HEK293T (cell line): ENCODE results near the gene G3BP1.

Experiments
- CTCF ChIA-PET: fragments of 350-600 bp; formaldehyde crosslinking; extraction: SDS; loops from one replicate; lab custom pipeline; 2021; ENCODE audit warnings: antibody characterized with exemption, inconsistent platforms; lab: Yijun Ruan, JAX
- POLR2A ChIA-PET: fragments of 350-600 bp; formaldehyde crosslinking; extraction: SDS; loops from one replicate; lab custom pipeline; 2020; ENCODE audit warnings: antibody characterized with exemption, inconsistent platforms; lab: Yijun Ruan, JAX
- DNase-seq: peaks from one replicate; pipeline ENCODE4 v3.0.0; 2012; ENCODE audit warnings: mixed read lengths; ENCODE audit errors: extremely low spot score
- ARNT ChIP-seq: fragments of 450-650 bp; IDR thresholded peaks from 2 replicates; pipeline ENCODE4 v1.6.1; 2017; ENCODE audit warnings: mild to moderate bottlenecking
- BHLHE40 ChIP-seq: fragments of 450-650 bp; IDR thresholded peaks from 2 replicates; pipeline ENCODE4 v1.6.1; 2016; ENCODE audit warnings: mild to moderate bottlenecking, moderate library complexity, borderline replicate concordance
- CTBP1 ChIP-seq: fragments of 450-650 bp; IDR thresholded peaks from 2 replicates; pipeline ENCODE4 v1.6.1; 2016; ENCODE audit warnings: borderline replicate concordance
- ELF4 ChIP-seq: fragments of 450-650 bp; IDR thresholded peaks from 2 replicates; pipeline ENCODE4 v1.6.1; 2017; ENCODE audit warnings: antibody characterized with exemption
- FOXA1 ChIP-seq: fragments of 450-650 bp; IDR thresholded peaks from 2 replicates; pipeline ENCODE4 v1.6.1; 2016; ENCODE audit warnings: mild to moderate bottlenecking
- FOXK2 ChIP-seq: fragments of 450-650 bp; IDR thresholded peaks from 2 replicates; pipeline ENCODE4 v1.6.1; 2016; ENCODE audit warnings: mild to moderate bottlenecking
- FOXM1 ChIP-seq: fragments of 450-650 bp; IDR thresholded peaks from 2 replicates; pipeline ENCODE4 v1.6.1; 2017; ENCODE audit warnings: mild to moderate bottlenecking, borderline replicate concordance
- HDGF ChIP-seq: fragments of 450-650 bp; IDR thresholded peaks from 2 replicates; pipeline ENCODE4 v1.6.1; 2017; ENCODE audit warnings: antibody characterized with exemption, borderline replicate concordance
- L3MBTL2 ChIP-seq: fragments of 450-650 bp; conservative IDR thresholded peaks from 2 replicates; pipeline ENCODE4 v1.6.1; 2016; ENCODE audit warnings: mild to moderate bottlenecking
- LEF1 ChIP-seq: fragments of 450-650 bp; IDR thresholded peaks from 2 replicates; pipeline ENCODE4 v1.6.1; 2017; ENCODE audit warnings: mild to moderate bottlenecking, borderline replicate concordance
- NFRKB ChIP-seq: fragments of 450-650 bp; IDR thresholded peaks from 2 replicates; pipeline ENCODE4 v1.6.1; 2016; ENCODE audit warnings: mild to moderate bottlenecking, moderate library complexity
- SP1 ChIP-seq: fragments of 450-650 bp; IDR thresholded peaks from 2 replicates; pipeline ENCODE4 v1.6.1; 2017
- SUZ12 ChIP-seq: fragments of 450-650 bp; IDR thresholded peaks from 2 replicates; pipeline ENCODE4 v1.6.1; 2016; ENCODE audit warnings: mild to moderate bottlenecking
- TARDBP ChIP-seq: fragments of 450-650 bp; IDR thresholded peaks from 2 replicates; pipeline ENCODE4 v1.6.1; 2016
- ZNF384 ChIP-seq: fragments of 450-650 bp; IDR thresholded peaks from 2 replicates; pipeline ENCODE4 v1.6.1; 2016
- TF ChIP-seq, protein P1 (sequence below): fragments of 450-650 bp; IDR thresholded peaks from 2 replicates; pipeline ENCODE4 v1.6.1; 2016

The G3BP1 gene

DNA sequence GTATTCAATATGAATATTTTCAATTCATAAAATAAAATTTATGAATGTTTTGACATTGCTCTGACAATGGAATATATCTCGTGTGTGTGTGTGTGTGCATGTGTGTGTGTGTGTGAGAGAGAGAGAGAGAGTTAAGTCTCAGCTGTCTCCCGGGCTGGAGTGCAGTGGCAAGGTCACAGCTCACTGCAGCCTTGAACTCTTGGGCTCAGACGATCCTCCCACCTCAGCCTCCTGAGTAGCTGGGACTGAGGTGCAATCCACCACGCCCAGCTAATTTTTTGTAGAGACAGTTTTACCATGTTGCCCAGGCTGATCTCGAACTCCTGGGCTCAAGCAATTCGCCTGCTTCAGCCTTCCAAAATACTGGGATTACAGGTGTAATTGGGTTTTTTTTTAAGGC lies 16.1 kb downstream of the G3BP1 start:
- ChIA-PET CTCF (interaction anchor here (0.6 kb wide), 1 partner anchor 14 kb away, joined by 4 read pairs; no protein-coding TSS in a partner anchor), POLR2A (interaction anchor here (1.1 kb wide), 1 partner anchor 17 kb away, joined by 8 read pairs; the partner anchor contains the start of gene G3BP1)
- TF ChIP-seq FOXM1 (no peak), LEF1 (no peak), ARNT (no peak)
- DNase-seq, result no peak

DNA sequence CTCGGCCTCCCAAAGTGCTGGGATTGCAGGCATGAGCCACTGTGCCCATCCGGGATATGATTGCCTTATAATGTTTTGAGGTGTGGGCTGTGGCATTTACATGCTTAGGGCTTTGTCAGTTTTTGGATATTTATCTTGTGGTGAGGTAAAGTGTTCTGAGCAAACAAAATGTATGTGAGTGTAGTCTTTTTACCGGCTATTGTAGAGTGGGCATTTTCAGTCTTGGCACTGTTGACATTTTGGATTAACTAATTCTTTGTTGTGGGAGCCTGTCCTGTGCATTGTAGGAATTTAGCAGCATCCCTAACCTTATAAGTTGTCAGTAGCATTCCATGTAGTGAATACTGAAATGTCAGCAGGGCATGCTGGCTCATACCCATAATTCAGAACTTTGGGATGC lies 21.6 kb downstream of the G3BP1 start:
- no peak for DNase-seq
- POLR2A ChIA-PET, result no interaction called here
- TF ChIP-seq L3MBTL2, result no peak
- no peak for TF ChIP-seq FOXA1
- no peak for TF ChIP-seq CTBP1
- TF ChIP-seq NFRKB, result no peak
- TF ChIP-seq TARDBP, result no peak
- TF ChIP-seq BHLHE40, result no peak
- no peak for TF ChIP-seq ELF4
- TF ChIP-seq HDGF, result no peak
- no peak for TF ChIP-seq FOXM1
- no peak for TF ChIP-seq SP1
- no peak for TF ChIP-seq ARNT
- CTCF ChIA-PET, result no interaction called here

DNA sequence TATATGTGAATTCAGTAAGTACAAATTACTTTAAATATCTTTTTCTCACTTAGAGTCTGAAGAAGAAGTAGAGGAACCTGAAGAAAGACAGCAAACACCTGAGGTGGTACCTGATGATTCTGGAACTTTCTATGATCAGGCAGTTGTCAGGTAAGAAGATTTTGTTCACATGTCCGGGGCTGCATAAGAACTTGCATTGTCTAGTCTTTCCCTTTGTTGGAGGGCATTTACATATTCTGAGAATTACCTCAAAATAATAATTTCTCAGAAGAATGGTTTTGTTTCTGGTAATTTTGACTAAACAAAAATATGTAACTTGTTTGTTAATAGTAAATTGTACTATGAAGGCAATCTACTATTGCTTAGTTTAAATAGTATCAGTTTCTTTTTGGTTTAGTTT lies 23.7 kb downstream of the G3BP1 start:
- CTCF ChIA-PET, result no interaction called here
- POLR2A ChIA-PET, result no interaction called here
- TF ChIP-seq BHLHE40, result no peak
- TF ChIP-seq NFRKB, result no peak
- TF ChIP-seq FOXM1, result no peak
- no peak for TF ChIP-seq L3MBTL2
- TF ChIP-seq HDGF, result no peak
- no peak for DNase-seq

GRCh38 chr5:151798674-151799073 lies 26.9 kb downstream of the G3BP1 start:
- TF ChIP-seq, protein P1, sequence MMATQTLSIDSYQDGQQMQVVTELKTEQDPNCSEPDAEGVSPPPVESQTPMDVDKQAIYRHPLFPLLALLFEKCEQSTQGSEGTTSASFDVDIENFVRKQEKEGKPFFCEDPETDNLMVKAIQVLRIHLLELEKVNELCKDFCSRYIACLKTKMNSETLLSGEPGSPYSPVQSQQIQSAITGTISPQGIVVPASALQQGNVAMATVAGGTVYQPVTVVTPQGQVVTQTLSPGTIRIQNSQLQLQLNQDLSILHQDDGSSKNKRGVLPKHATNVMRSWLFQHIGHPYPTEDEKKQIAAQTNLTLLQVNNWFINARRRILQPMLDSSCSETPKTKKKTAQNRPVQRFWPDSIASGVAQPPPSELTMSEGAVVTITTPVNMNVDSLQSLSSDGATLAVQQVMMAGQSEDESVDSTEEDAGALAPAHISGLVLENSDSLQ, result no peak
- TF ChIP-seq NFRKB (no peak), SUZ12 (no peak), LEF1 (no peak), ELF4 (no peak)
- POLR2A ChIA-PET, result interaction anchor here (1.0 to 1.7 kb wide), 2 partner anchors 8 to 27 kb away, joined by 5 to 10 read pairs; partner anchors contain the start of gene G3BP1
- no peak for DNase-seq
- CTCF ChIA-PET, result no interaction called here

GRCh38 chr5:151799407-151799806 lies 27.7 kb downstream of the G3BP1 start:
- TF ChIP-seq LEF1 (no peak), HDGF (no peak), L3MBTL2 (no peak), SP1 (no peak), TARDBP (no peak), ZNF384 (no peak), FOXK2 (no peak), NFRKB (no peak), CTBP1 (no peak), ARNT (no peak), SUZ12 (no peak), FOXA1 (no peak), BHLHE40 (no peak), ELF4 (no peak), FOXM1 (no peak)
- TF ChIP-seq, protein P1, result no peak
- ChIA-PET CTCF (no interaction called here), POLR2A (interaction anchor here (1.0 to 1.7 kb wide), 2 partner anchors 9 to 28 kb away, joined by 5 to 10 read pairs; partner anchors contain the start of gene G3BP1)
- no peak for DNase-seq

DNA sequence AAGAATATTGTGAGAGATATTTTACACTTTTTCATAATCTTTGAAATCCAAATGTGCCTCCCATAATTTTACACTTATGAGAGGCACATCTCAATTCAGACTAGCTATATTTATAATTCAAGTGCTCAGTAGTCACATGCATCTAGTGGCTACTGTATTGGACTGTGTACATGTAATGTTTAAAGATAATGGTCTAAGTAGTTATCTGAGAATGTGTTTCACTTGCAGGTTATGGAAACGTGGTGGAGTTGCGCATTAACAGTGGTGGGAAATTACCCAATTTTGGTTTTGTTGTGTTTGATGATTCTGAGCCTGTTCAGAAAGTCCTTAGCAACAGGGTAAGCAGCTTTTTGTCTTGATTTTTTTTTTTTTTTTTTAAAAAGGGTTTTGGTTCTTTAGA lies 28.8 kb downstream of the G3BP1 start:
- ChIA-PET CTCF (no interaction called here), POLR2A (no interaction called here)
- no peak for DNase-seq
- TF ChIP-seq SUZ12 (no peak), FOXA1 (no peak)
- TF ChIP-seq, protein P1, result no peak

- ChIA-PET CTCF (no interaction called here), POLR2A (interaction anchor here (0.8 to 1.1 kb wide), 2 partner anchors 34 to 140 kb away, joined by 3 read pairs; partner anchors contain the start of gene G3BP1)
- TF ChIP-seq FOXK2 (no peak), ZNF384 (no peak), HDGF (no peak), TARDBP (no peak), ELF4 (no peak), L3MBTL2 (no peak)
- TF ChIP-seq, protein P1, result no peak
- no peak for DNase-seq
These were observed 33.9 kb downstream of the G3BP1 start for GRCh38 chr5:151805414-151806223.
